PC-9 (cell line): Measurements from ENCODE around the gene RMC1. TPM values are rescaled to one million over a fixed set of nuclear protein-coding genes. Genes with fewer than 3 reads are reported as not detected.
A peak's percentile ranks its signal among the peaks of the same experiment; 100 is the strongest.

Experiments used
- BruUV-seq: library from RNA; stranded (reverse); fragments of 400-500 nt; replicated peaks from 2 replicates; lab custom pipeline; 2021; lab: Mats Ljungman, UMichigan
- CTCF ChIA-PET: fragments of 300-600 bp; sonication (Branson Sonifier 250); formaldehyde crosslinking; loops from one replicate; lab custom pipeline; 2022; ENCODE audit warnings: antibody characterized with exemption; lab: Charles Lee
- POLR2A ChIA-PET: fragments of 300-600 bp; sonication (Branson Sonifier 250); formaldehyde crosslinking; loops from one replicate; lab custom pipeline; 2022; ENCODE audit warnings: antibody characterized with exemption; ENCODE audit not compliant: unreplicated experiment; lab: Charles Lee
- DNase-seq, 2 experiments: peaks; one replicate each; pipeline versions ENCODE4 v3.0.0 to v3.0.0-alpha.2; 2015 to 2022; ENCODE audit warnings: mixed read lengths in 1 of 2
- H2AFZ ChIP-seq: fragments of 200-600 bp; sonication (generic); 2 replicates; pipeline ENCODE4 v1.8.1; 2017; ENCODE audit warnings: antibody characterized with exemption
- H3F3A ChIP-seq: fragments of 200-600 bp; sonication (generic); 2 replicates; pipeline ENCODE4 v1.8.1; 2017; ENCODE audit warnings: antibody characterized with exemption, mild to moderate bottlenecking, low read depth; ENCODE audit not compliant: insufficient read depth
- H3K27ac ChIP-seq: fragments of 200-600 bp; sonication (generic); 2 replicates; pipeline ENCODE4 v1.6.1; 2016; ENCODE audit warnings: mixed run types
- H3K27me3 ChIP-seq: fragments of 200-600 bp; sonication (generic); 2 replicates; pipeline ENCODE4 v1.6.1; 2016; ENCODE audit warnings: low read depth, mixed run types; ENCODE audit not compliant: insufficient read depth
- H3K36me3 ChIP-seq: fragments of 200-600 bp; sonication (generic); 2 replicates; pipeline ENCODE4 v1.6.1; 2016; ENCODE audit warnings: low read depth, mixed run types
- H3K4me1 ChIP-seq: fragments of 200-600 bp; sonication (generic); replicated peaks from 2 replicates; pipeline ENCODE4 v1.6.1; 2016; ENCODE audit warnings: mixed run types; ENCODE audit not compliant: insufficient read depth
- H3K4me2 ChIP-seq: fragments of 200-600 bp; sonication (generic); 2 replicates; pipeline ENCODE4 v1.6.1; 2017; ENCODE audit warnings: mixed run types
- H3K4me3 ChIP-seq: fragments of 200-600 bp; sonication (generic); 2 replicates; pipeline ENCODE4 v1.6.1; 2016; ENCODE audit warnings: mixed run types
- H3K79me2 ChIP-seq: fragments of 200-600 bp; sonication (generic); 2 replicates; pipeline ENCODE4 v1.6.1; 2017; ENCODE audit warnings: low read depth, mixed run types
- H3K9me2 ChIP-seq: fragments of 200-600 bp; sonication (generic); 2 replicates; pipeline ENCODE4 v1.8.1; 2017; ENCODE audit warnings: mild to moderate bottlenecking; ENCODE audit not compliant: insufficient read depth
- H3K9me3 ChIP-seq: fragments of 200-600 bp; sonication (generic); 2 replicates; pipeline ENCODE4 v1.8.1; 2016; ENCODE audit warnings: low read depth; ENCODE audit not compliant: insufficient read depth
- H4K20me1 ChIP-seq: fragments of 200-600 bp; sonication (generic); 2 replicates; pipeline ENCODE4 v1.8.1; 2017; ENCODE audit not compliant: insufficient read depth
- EZH2 ChIP-seq: fragments of 200-600 bp; sonication (generic); IDR thresholded peaks from 2 replicates; pipeline ENCODE4 v1.8.0; 2017; ENCODE audit warnings: antibody characterized with exemption, low read depth
- intact Hi-C: fragments of 100-400 bp; cut with micrococcal nuclease; formaldehyde crosslinking; loops from one replicate; pipeline ENCODE4 v1.10.0; 2022; ENCODE audit not compliant: unreplicated experiment
- total RNA-seq: library from RNA; stranded (reverse); gene quantifications from 2 replicates; pipeline ENCODE4 v1.2.3, GENCODE V29; 2021
- TF ChIP-seq, protein P1 (sequence below): fragments of 200-600 bp; sonication (generic); conservative IDR thresholded peaks from 2 replicates; pipeline ENCODE4 v1.6.1; 2017; ENCODE audit warnings: mixed run types, antibody characterized with exemption, mild to moderate bottlenecking, moderate library complexity

RMC1 gene
- total RNA-seq, 1 experiment from 2014 or later, result 19.6 TPM

DNA sequence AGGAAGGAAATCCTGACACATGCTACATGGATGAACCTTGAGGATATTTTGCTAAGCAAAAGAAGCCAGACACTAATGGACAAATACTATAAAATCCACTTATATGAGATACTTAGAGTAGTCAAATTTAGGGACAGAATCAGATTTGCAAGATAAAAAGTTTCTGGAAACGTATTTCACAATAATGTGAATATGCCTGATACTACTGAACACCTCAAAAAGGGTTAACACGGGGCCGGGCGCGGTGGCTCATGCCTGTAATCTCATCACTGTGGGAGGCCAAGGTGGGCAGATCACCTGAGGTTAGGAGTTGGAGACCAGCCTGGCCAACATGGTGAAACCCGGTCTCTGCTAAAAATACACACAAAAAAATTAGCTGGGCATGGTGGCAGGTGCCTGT lies 1.7 kb upstream of the RMC1 start:
- DNase-seq, result no peak
- H4K20me1 ChIP-seq, result peaks cover 4% of the 10 kb centered on the region; the same call in 1 of the 2 replicates
- H3K4me1 ChIP-seq, result peaks cover 13% of the 10 kb centered on the region
- no peaks in the 10 kb centered on the region for H3K36me3 ChIP-seq
- H2AFZ ChIP-seq, result no peak overlapping the region
- no peak overlapping the region for H3K4me3 ChIP-seq
- no peaks in the 10 kb centered on the region for H3F3A ChIP-seq
- CTCF ChIA-PET, result no interaction called here
- no peaks in the 10 kb centered on the region for H3K9me2 ChIP-seq
- POLR2A ChIA-PET, result interaction anchor here (0.8 kb wide), 1 partner anchor 25 kb away, joined by 5 read pairs; no protein-coding TSS in a partner anchor
- H3K9me3 ChIP-seq, result no peaks in the 10 kb centered on the region
- TF ChIP-seq, protein P1, sequence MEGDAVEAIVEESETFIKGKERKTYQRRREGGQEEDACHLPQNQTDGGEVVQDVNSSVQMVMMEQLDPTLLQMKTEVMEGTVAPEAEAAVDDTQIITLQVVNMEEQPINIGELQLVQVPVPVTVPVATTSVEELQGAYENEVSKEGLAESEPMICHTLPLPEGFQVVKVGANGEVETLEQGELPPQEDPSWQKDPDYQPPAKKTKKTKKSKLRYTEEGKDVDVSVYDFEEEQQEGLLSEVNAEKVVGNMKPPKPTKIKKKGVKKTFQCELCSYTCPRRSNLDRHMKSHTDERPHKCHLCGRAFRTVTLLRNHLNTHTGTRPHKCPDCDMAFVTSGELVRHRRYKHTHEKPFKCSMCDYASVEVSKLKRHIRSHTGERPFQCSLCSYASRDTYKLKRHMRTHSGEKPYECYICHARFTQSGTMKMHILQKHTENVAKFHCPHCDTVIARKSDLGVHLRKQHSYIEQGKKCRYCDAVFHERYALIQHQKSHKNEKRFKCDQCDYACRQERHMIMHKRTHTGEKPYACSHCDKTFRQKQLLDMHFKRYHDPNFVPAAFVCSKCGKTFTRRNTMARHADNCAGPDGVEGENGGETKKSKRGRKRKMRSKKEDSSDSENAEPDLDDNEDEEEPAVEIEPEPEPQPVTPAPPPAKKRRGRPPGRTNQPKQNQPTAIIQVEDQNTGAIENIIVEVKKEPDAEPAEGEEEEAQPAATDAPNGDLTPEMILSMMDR, result no peak
- TF ChIP-seq EZH2, result no peak
- H3K79me2 ChIP-seq, result peaks cover 20% of the 10 kb centered on the region
- intact Hi-C loops, result loop anchor here (5.0 to 10.0 kb wide), 4 partner anchors 79 to 687 kb away; no protein-coding TSS in a partner anchor
- H3K27me3 ChIP-seq, result no peaks in the 10 kb centered on the region
- no peak overlapping the region for H3K4me2 ChIP-seq
- no TSS peak for BruUV-seq
- no peak overlapping the region for H3K27ac ChIP-seq

DNA sequence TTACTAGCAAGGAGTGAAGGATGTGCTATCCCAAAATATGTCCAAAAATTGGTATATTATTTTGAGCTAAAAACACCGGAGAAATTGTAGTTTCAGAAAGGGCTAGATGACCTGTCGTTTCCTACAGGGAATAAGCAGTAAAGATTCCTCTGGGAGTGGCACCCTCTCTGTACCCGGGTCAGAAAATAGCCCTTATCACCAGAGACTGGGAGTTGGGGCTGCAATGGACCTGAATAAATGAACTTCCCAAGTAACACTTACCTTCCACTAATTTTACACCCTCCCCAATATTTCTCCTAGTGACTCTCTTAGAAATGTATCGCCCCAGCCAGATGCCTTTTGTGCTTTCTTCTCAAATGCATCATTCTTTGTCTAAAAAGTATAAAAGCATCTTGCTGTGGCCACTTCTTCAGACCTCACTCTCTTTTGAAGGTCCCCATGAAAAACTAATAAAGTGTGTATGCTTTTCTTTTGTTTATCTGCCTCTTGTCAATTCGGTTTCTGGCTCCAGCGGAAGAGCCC lies 734 bp upstream of the RMC1 start:
- CTCF ChIA-PET, result no interaction called here
- Histone ChIP-seq H2AFZ (peak overlapping the region; percentile 84), H3K4me1 (peaks cover 13% of the 10 kb centered on the region), H3K27me3 (no peaks in the 10 kb centered on the region), H3K4me3 (peak overlapping the region; percentile 77), H3K79me2 (peaks cover 20% of the 10 kb centered on the region), H3F3A (no peaks in the 10 kb centered on the region), H4K20me1 (peaks cover 4% of the 10 kb centered on the region; the same call in 1 of the 2 replicates), H3K36me3 (no peaks in the 10 kb centered on the region), H3K27ac (peak overlapping the region; percentile 64), H3K9me3 (no peaks in the 10 kb centered on the region), H3K9me2 (no peaks in the 10 kb centered on the region), H3K4me2 (peak overlapping the region; percentile 81)
- POLR2A ChIA-PET, result no interaction called here
- TSS peak; percentile 94 for BruUV-seq
- TF ChIP-seq, protein P1, result peak; percentile 26; the same call in 1 of the 2 replicates
- TF ChIP-seq EZH2, result no peak
- no peak for DNase-seq
- intact Hi-C loops, result loop anchor here (5.0 to 10.0 kb wide), 4 partner anchors 80 to 688 kb away; no protein-coding TSS in a partner anchor

DNA sequence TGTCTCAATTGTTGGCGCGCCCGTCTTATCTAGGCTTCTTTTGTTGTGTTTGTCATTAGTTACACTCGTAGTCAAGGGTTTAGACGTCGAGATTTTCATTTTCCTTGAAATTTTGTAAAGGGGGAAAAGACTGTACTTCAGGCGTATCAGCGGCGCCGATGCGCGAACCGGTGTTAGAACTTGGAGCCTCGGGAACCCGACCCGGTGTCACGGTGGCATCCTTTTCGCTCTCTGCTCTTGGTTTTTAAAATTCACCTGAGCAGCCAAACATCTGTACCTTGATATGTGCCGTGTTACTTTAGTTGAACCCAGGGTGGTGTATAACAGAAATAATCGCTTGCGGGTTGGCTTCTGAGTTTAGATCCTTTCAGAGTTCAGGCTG lies 643 bp downstream of the RMC1 start:
- Histone ChIP-seq H3K4me1 (peaks cover 13% of the 10 kb centered on the region), H3K27ac (no peak overlapping the region), H3K79me2 (peaks cover 20% of the 10 kb centered on the region), H3K4me2 (peak overlapping the region; percentile 79), H3K4me3 (peak overlapping the region; percentile 77), H3K9me2 (no peaks in the 10 kb centered on the region), H3K36me3 (no peaks in the 10 kb centered on the region), H3K9me3 (no peaks in the 10 kb centered on the region), H3F3A (no peaks in the 10 kb centered on the region), H4K20me1 (peaks cover 4% of the 10 kb centered on the region; the same call in 1 of the 2 replicates), H2AFZ (peak overlapping the region; percentile 88), H3K27me3 (no peaks in the 10 kb centered on the region)
- ChIA-PET CTCF (no interaction called here), POLR2A (interaction anchor here (0.6 kb wide), 1 partner anchor 715 kb away, joined by 3 read pairs; no protein-coding TSS in a partner anchor)
- no peak for TF ChIP-seq EZH2
- TF ChIP-seq, protein P1, result no peak
- no TSS peak for BruUV-seq
- no peak for DNase-seq
- intact Hi-C loops, result loop anchor here (5.0 to 10.0 kb wide), 4 partner anchors 82 to 689 kb away; no protein-coding TSS in a partner anchor
